Esophagus squamous epithelium (tissue), 4 donors: ENCODE measurements around the gene AMMECR1.

ENCODE experiments used
- POLR2A ChIP-seq, 4 donors: fragments of 450-650 bp; IDR thresholded peaks; one replicate each; pipeline ENCODE4 v1.6.1; 2017; ENCODE audit warnings: antibody characterized with exemption in 4 of 4, mild to moderate bottlenecking in 4 of 4, moderate library complexity in 3 of 4
- TF ChIP-seq, protein P1 (sequence below), 6 experiments: fragments of 450-650 bp in 4 of 6; fragments of 200-600 bp in 2 of 6; sonication (generic) in 2 of 6; IDR thresholded peaks; one replicate each; pipeline ENCODE4 v1.5.1; 2016 to 2019; ENCODE audit warnings: antibody characterized with exemption in 6 of 6, mild to moderate bottlenecking in 4 of 6, moderate library complexity in 4 of 6

DNA sequence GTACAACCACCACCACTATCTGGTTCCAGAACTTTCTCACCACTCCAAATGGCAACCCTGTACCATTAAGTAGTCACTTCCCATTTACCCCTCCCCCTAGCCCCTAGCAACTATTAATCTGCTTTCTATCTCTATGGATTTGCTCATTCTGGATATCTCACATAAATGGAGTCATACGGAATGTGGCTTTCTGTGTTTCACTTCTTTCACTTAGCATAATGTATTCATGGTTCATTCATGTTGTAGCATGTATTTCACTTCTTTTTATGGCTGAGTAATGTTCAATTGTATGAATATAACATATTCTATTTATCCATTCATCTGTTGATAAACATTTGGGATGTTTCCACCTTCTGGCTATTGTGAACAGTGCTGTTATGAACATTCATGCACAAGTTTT, 104.7 kb downstream of the AMMECR1 start:
- no peak for TF ChIP-seq POLR2A (IDR thresholded peaks at IDR 0.05)
- TF ChIP-seq, protein P1, sequence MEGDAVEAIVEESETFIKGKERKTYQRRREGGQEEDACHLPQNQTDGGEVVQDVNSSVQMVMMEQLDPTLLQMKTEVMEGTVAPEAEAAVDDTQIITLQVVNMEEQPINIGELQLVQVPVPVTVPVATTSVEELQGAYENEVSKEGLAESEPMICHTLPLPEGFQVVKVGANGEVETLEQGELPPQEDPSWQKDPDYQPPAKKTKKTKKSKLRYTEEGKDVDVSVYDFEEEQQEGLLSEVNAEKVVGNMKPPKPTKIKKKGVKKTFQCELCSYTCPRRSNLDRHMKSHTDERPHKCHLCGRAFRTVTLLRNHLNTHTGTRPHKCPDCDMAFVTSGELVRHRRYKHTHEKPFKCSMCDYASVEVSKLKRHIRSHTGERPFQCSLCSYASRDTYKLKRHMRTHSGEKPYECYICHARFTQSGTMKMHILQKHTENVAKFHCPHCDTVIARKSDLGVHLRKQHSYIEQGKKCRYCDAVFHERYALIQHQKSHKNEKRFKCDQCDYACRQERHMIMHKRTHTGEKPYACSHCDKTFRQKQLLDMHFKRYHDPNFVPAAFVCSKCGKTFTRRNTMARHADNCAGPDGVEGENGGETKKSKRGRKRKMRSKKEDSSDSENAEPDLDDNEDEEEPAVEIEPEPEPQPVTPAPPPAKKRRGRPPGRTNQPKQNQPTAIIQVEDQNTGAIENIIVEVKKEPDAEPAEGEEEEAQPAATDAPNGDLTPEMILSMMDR (IDR thresholded peaks at IDR 0.05) = no peak
